Measurements from ENCODE around the gene POLE.

DNA sequence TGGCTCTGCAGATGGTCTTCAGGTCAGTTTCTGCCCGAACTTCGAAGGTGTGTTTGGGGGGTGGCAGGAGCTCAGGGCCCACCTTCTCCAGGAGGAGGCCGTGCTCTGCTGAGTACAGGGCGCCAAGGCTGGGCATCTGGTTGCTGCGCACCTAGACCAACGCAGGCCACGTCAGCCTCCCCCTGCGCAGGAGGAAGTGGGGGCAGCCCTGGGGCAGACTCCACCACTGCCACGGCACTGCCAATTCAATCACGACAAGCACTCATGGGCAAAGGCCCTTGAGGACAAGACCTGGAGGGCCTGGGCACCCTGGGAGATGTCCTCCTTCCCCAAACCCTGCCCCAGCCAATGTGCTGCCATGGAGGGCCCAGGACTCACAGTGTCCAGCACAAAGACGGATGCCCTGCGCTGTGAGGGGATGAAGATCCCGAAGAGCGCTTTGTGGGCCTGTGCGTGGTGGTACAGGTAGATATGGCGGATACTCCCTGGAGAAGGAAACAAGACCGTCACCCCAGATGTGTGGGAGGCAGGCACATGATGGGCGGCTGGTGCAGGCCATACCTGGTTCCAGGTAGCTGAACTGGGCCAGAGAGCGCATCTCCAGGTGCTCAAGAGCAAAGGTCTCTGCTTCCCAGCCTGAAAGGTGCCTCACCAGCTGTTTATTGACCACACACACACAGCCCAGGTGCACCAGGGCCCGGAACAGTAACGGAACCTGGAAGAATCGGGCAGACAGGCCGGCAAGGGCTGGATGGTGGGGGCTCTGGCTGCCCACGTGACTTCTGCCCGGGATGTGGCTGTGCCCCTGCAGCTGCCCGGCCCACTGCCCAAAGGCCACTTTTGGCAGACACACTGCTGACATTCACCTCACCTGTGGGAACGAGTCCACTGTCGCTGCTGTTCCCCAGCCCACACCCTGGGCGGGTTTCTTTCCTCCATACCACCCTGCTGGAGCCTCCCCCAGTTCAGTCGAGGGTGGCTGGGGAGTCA is 44.0 kb downstream of the POLE start:
- TF ChIP-seq, protein P1, sequence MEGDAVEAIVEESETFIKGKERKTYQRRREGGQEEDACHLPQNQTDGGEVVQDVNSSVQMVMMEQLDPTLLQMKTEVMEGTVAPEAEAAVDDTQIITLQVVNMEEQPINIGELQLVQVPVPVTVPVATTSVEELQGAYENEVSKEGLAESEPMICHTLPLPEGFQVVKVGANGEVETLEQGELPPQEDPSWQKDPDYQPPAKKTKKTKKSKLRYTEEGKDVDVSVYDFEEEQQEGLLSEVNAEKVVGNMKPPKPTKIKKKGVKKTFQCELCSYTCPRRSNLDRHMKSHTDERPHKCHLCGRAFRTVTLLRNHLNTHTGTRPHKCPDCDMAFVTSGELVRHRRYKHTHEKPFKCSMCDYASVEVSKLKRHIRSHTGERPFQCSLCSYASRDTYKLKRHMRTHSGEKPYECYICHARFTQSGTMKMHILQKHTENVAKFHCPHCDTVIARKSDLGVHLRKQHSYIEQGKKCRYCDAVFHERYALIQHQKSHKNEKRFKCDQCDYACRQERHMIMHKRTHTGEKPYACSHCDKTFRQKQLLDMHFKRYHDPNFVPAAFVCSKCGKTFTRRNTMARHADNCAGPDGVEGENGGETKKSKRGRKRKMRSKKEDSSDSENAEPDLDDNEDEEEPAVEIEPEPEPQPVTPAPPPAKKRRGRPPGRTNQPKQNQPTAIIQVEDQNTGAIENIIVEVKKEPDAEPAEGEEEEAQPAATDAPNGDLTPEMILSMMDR (IDR thresholded peaks at IDR 0.05 in 2 of 3, conservative IDR thresholded peaks at IDR 0.05 in 1 of 3; ENCODE audit: control insufficient read depth in 2 of 3, extremely low read depth in 1 of 3, insufficient read depth in 1 of 3, low read depth in 3 of 3, low read length in 3 of 3): no peak
- TF ChIP-seq MTA2 (IDR thresholded peaks at IDR 0.05; ENCODE audit: low read depth) (no peak), CBX5 (IDR thresholded peaks at IDR 0.05; ENCODE audit: low read depth) (no peak), RAD21 (IDR thresholded peaks at IDR 0.05; ENCODE audit: insufficient read depth, low read depth, low read length) (no peak)
- TF ChIP-seq, protein P2, sequence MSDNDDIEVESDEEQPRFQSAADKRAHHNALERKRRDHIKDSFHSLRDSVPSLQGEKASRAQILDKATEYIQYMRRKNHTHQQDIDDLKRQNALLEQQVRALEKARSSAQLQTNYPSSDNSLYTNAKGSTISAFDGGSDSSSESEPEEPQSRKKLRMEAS (IDR thresholded peaks at IDR 0.05; ENCODE audit: low read depth, low read length): no peak
- TF ChIP-seq, protein P3, sequence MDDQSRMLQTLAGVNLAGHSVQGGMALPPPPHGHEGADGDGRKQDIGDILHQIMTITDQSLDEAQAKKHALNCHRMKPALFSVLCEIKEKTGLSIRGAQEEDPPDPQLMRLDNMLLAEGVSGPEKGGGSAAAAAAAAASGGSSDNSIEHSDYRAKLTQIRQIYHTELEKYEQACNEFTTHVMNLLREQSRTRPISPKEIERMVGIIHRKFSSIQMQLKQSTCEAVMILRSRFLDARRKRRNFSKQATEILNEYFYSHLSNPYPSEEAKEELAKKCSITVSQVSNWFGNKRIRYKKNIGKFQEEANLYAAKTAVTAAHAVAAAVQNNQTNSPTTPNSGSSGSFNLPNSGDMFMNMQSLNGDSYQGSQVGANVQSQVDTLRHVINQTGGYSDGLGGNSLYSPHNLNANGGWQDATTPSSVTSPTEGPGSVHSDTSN (IDR thresholded peaks at IDR 0.05; ENCODE audit: insufficient replicate concordance, low read depth, low read length): no peak

All from GM12878 (cell line).